Measurements from ENCODE around the gene MYLK.

MYLK gene

GRCh38 chr3:123783811-123784210, 100.3 kb downstream of the MYLK start:
- no peak for DNase-seq (ENCODE audit: low read depth, low spot score)
- TF ChIP-seq CTCF (IDR thresholded peaks at IDR 0.05; ENCODE audit: insufficient read depth, low read length, missing control alignments), result no peak
- POLR2A ChIA-PET, result no interaction called here
- CTCF ChIA-PET, result no interaction called here
- H3K4me3 ChIP-seq (ENCODE audit: low read depth, low read length), result no peak overlapping the region

GRCh38 chr3:123783050-123783689, 101.0 kb downstream of the MYLK start:
- DNase-seq (ENCODE audit: low read depth, low spot score), result no peak
- H3K4me3 ChIP-seq (ENCODE audit: low read depth, low read length), result no peak overlapping the region
- CTCF ChIA-PET, result no interaction called here
- POLR2A ChIA-PET, result no interaction called here
- TF ChIP-seq CTCF (IDR thresholded peaks at IDR 0.05; ENCODE audit: insufficient read depth, low read length, missing control alignments), result no peak

- DNase-seq (ENCODE audit: low read depth, low spot score), result no peak
- H3K4me3 ChIP-seq (ENCODE audit: low read depth, low read length), result no peak overlapping the region
- ChIA-PET CTCF (interaction anchor here (0.7 to 1.5 kb wide), 3 partner anchors 9 to 58 kb away, joined by 3 read pairs; no protein-coding TSS in a partner anchor), POLR2A (no interaction called here)
- TF ChIP-seq CTCF (IDR thresholded peaks at IDR 0.05; ENCODE audit: insufficient read depth, low read length, missing control alignments), result no peak
These were observed 101.6 kb downstream of the MYLK start for GRCh38 chr3:123782488-123782887.

GRCh38 chr3:123781571-123782275, 102.4 kb downstream of the MYLK start:
- no peak for TF ChIP-seq CTCF (IDR thresholded peaks at IDR 0.05; ENCODE audit: insufficient read depth, low read length, missing control alignments)
- no peak for DNase-seq (ENCODE audit: low read depth, low spot score)
- CTCF ChIA-PET, result interaction anchor here (0.7 to 1.5 kb wide), 3 partner anchors 8 to 57 kb away, joined by 3 read pairs; no protein-coding TSS in a partner anchor
- POLR2A ChIA-PET, result no interaction called here
- H3K4me3 ChIP-seq (ENCODE audit: low read depth, low read length), result no peak overlapping the region

- no peak for TF ChIP-seq CTCF (IDR thresholded peaks at IDR 0.05; ENCODE audit: insufficient read depth, low read length, missing control alignments)
- no peak for DNase-seq (ENCODE audit: low read depth, low spot score)
- POLR2A ChIA-PET, result interaction anchor here (0.7 kb wide), 1 partner anchor 8 kb away, joined by 3 read pairs; no protein-coding TSS in a partner anchor
- no peak overlapping the region for H3K4me3 ChIP-seq (ENCODE audit: low read depth, low read length)
- CTCF ChIA-PET, result interaction anchor here (1.2 to 1.5 kb wide), 2 partner anchors 7 to 56 kb away, joined by 3 read pairs; no protein-coding TSS in a partner anchor
These were observed 103.0 kb downstream of the MYLK start for GRCh38 chr3:123781138-123781537.

GRCh38 chr3:123780656-123781055, 103.5 kb downstream of the MYLK start:
- TF ChIP-seq CTCF (IDR thresholded peaks at IDR 0.05; ENCODE audit: insufficient read depth, low read length, missing control alignments), result no peak
- ChIA-PET CTCF (no interaction called here), POLR2A (interaction anchor here (0.7 kb wide), 1 partner anchor 9 kb away, joined by 3 read pairs; no protein-coding TSS in a partner anchor)
- DNase-seq (ENCODE audit: low read depth, low spot score), result no peak
- H3K4me3 ChIP-seq (ENCODE audit: low read depth, low read length), result no peak overlapping the region

Data from AG04449 (cell line).